ENCODE results near the gene OR10J4. TPM values are rescaled to one million over a fixed set of nuclear protein-coding genes. Genes with fewer than 3 reads are reported as not detected.
"Not testable (repeated sequence)": the region's sequence is repeated elsewhere in the genome, so short reads cannot be mapped to it uniquely, and the experiment has no call there.

Gene OR10J4
- total and polyA plus RNA-seq, 7 donors = not detected

DNA sequence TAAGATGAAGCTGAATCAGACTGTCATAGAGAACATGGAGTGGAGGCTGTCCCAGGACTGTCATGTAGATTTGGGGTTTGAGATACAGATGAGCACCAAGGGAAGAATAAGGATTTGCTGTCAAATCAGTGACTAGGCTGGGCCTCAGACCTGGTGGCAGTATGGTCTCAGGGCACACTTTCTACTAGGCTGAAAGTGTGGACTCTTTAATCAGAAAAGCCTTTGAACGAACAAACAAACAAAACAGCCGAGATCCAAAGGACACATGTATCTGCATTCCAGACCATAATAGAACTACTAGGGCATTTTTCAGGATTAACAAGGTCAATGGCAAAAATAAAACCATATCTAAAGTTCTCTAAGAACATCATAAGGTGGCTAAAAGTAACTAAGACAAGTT lies 10.4 kb downstream of the OR10J4 start:
- H3K4me3 ChIP-seq = no peak overlapping the region
- H3K36me3 ChIP-seq (ENCODE audit: insufficient read depth in 1 of 2, low read depth in 1 of 2) = no peaks in the 10 kb centered on the region
- WGBS, 3 donors = 56 to 81% (median 63%) methylated on average over 2 of the region's 2 CpGs
- ATAC-seq (no peak), DNase-seq (no peak)
- H3K27ac ChIP-seq = no peak overlapping the region
- no peaks in the 10 kb centered on the region for H3K4me1 ChIP-seq
- no peaks in the 10 kb centered on the region for H3K9me3 ChIP-seq
- H3K27me3 ChIP-seq (ENCODE audit: insufficient read depth in 3 of 3, low read length in 2 of 3) = no peaks in the 10 kb centered on the region
- TF ChIP-seq, protein P1, sequence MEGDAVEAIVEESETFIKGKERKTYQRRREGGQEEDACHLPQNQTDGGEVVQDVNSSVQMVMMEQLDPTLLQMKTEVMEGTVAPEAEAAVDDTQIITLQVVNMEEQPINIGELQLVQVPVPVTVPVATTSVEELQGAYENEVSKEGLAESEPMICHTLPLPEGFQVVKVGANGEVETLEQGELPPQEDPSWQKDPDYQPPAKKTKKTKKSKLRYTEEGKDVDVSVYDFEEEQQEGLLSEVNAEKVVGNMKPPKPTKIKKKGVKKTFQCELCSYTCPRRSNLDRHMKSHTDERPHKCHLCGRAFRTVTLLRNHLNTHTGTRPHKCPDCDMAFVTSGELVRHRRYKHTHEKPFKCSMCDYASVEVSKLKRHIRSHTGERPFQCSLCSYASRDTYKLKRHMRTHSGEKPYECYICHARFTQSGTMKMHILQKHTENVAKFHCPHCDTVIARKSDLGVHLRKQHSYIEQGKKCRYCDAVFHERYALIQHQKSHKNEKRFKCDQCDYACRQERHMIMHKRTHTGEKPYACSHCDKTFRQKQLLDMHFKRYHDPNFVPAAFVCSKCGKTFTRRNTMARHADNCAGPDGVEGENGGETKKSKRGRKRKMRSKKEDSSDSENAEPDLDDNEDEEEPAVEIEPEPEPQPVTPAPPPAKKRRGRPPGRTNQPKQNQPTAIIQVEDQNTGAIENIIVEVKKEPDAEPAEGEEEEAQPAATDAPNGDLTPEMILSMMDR (IDR thresholded peaks at IDR 0.05) = no peak
- intact Hi-C loops (cut with DNase I) = no loop called here

DNA sequence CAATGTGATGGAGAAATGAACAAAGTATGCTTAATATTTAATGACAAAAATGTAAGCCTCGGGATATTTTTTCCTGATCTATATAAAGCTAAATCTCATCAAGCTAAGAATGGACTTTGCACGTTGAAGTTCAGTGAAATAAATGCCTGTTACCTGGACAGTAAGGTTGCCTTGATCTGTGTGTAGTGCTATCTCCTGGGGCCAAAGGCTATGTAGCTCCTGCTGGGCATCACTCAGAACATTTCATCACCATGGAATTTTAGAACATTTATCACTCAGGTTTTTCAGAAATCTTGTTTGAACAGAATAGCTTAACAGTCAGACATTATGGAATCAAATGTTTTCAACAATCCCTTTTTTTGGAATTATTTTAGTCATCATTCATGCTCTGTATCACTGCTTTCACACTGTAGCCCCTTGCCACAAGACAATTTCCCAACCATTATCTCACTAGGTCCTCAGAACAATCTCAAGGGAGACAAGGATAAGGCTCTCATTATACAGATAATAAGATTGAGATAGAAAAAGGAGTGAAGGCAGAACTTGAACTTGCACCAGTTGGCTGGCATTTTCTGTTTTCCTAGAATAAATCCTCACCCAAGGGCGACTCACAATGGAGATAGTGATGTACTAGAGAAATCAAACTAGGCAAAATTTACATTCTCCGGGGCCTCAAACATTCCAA lies 11.2 kb downstream of the OR10J4 start:
- Histone ChIP-seq H3K4me3 (no peak overlapping the region), H3K4me1 (no peaks in the 10 kb centered on the region), H3K27ac (no peak overlapping the region), H3K27me3 (ENCODE audit: insufficient read depth in 3 of 3, low read length in 2 of 3) (no peaks in the 10 kb centered on the region), H3K9me3 (peaks cover under 1% of the 10 kb centered on the region), H3K36me3 (ENCODE audit: insufficient read depth in 1 of 2, low read depth in 1 of 2) (no peaks in the 10 kb centered on the region)
- intact Hi-C loops (cut with DNase I) = no loop called here
- ATAC-seq (no peak), DNase-seq (no peak)
- 52 to 77% (median 66%) methylated on average over 4 of the region's 4 CpGs for WGBS, 3 donors
- TF ChIP-seq, protein P1 (IDR thresholded peaks at IDR 0.05) = no peak

DNA sequence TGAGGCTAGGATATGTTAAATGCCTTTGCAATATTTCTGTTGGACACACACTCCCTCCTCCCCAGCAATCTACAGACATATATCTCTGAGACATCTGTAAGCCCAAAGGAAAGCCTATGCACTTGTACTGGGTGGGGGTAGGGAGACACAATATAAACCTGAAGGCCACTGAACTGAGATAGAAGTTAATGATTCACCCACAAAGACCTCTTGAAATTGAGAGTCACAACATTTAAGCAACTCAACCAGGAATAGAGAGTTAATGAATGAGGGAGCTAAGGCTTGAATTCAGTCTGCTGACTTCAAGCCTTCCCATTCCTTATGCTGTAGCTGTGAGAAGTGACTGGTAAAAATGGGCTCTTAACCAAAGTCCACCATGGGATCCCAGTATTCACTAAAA lies 12.5 kb downstream of the OR10J4 start:
- DNase-seq (no peak), ATAC-seq (no peak)
- TF ChIP-seq, protein P1 (IDR thresholded peaks at IDR 0.05) = no peak
- H3K27ac ChIP-seq = no peak overlapping the region
- intact Hi-C loops (cut with DNase I) = no loop called here
- H3K36me3 ChIP-seq (ENCODE audit: insufficient read depth in 1 of 2, low read depth in 1 of 2) = no peaks in the 10 kb centered on the region
- no peaks in the 10 kb centered on the region for H3K27me3 ChIP-seq (ENCODE audit: insufficient read depth in 3 of 3, low read length in 2 of 3)
- no peak overlapping the region for H3K4me3 ChIP-seq
- no peaks in the 10 kb centered on the region for H3K4me1 ChIP-seq
- peaks cover 7% of the 10 kb centered on the region for H3K9me3 ChIP-seq

DNA sequence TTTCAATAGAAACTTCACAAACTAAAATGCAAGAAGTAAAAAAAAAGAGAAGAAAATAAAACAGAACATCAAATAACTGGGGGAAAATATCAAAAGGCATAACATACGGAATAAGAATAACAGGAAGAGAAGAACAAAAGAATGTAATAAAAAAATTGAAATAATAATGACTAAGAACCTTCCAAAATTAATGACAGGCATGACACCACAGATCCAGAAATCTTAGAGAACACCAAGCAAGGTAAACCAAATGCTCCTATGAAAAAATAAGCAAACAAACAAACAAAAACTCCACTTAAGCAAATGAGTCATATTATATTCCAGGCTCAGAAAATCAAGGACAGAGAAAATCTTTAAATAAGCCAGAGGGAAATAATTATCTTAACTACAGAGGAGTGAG lies 16.2 kb downstream of the OR10J4 start:
- no peak overlapping the region for H3K4me3 ChIP-seq
- H3K27me3 ChIP-seq (ENCODE audit: insufficient read depth in 3 of 3, low read length in 2 of 3) = no peaks in the 10 kb centered on the region
- no peaks in the 10 kb centered on the region for H3K4me1 ChIP-seq
- no peaks in the 10 kb centered on the region for H3K36me3 ChIP-seq (ENCODE audit: insufficient read depth in 1 of 2, low read depth in 1 of 2)
- TF ChIP-seq, protein P1 (IDR thresholded peaks at IDR 0.05) = no peak
- intact Hi-C loops (cut with DNase I) = no loop called here
- 55 to 69% (median 61%) methylated on average over 1 of the region's 1 CpG for WGBS, 3 donors
- no peak overlapping the region for H3K27ac ChIP-seq
- ATAC-seq (no peak), DNase-seq (no peak)
- peaks cover 7% of the 10 kb centered on the region for H3K9me3 ChIP-seq

DNA sequence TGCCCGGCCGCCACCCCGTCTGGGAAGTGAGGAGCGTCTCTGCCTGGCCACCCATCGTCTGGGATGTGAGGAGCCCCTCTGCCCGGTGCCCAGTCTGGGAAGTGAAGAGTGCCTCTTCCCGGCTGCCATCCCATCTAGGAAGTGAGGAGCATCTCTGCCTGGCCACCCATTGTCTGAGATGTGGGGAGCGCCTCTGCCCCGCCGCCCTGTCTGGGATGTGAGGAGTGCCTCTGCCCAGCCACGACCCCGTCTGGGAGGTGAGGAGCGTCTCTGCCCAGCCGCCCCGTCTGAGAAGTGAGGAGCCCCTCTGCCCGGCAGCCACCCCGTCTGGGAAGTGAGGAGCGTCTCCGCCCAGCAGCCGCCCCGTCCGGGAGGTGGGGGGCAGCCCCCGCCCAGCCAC lies 17.6 kb downstream of the OR10J4 start:
- DNase-seq; H3K27me3 ChIP-seq (ENCODE audit: insufficient read depth in 3 of 3, low read length in 2 of 3); H3K27ac ChIP-seq; H3K4me1 ChIP-seq; intact Hi-C loops (cut with DNase I); H3K4me3 ChIP-seq; H3K36me3 ChIP-seq (ENCODE audit: insufficient read depth in 1 of 2, low read depth in 1 of 2); H3K9me3 ChIP-seq; ATAC-seq: not testable (repeated sequence)
- 89 to 100% (median 93%) methylated on average over 2 to 18 of the region's 23 CpGs for WGBS, 3 donors
